ENCODE measurements around the gene MPND. TPM values are rescaled to one million over a fixed set of nuclear protein-coding genes. Genes with fewer than 3 reads are reported as not detected.

MPND gene, protein sequence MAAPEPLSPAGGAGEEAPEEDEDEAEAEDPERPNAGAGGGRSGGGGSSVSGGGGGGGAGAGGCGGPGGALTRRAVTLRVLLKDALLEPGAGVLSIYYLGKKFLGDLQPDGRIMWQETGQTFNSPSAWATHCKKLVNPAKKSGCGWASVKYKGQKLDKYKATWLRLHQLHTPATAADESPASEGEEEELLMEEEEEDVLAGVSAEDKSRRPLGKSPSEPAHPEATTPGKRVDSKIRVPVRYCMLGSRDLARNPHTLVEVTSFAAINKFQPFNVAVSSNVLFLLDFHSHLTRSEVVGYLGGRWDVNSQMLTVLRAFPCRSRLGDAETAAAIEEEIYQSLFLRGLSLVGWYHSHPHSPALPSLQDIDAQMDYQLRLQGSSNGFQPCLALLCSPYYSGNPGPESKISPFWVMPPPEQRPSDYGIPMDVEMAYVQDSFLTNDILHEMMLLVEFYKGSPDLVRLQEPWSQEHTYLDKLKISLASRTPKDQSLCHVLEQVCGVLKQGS
- total RNA-seq: 2.3 and 3.5 TPM in 2 replicates

DNA sequence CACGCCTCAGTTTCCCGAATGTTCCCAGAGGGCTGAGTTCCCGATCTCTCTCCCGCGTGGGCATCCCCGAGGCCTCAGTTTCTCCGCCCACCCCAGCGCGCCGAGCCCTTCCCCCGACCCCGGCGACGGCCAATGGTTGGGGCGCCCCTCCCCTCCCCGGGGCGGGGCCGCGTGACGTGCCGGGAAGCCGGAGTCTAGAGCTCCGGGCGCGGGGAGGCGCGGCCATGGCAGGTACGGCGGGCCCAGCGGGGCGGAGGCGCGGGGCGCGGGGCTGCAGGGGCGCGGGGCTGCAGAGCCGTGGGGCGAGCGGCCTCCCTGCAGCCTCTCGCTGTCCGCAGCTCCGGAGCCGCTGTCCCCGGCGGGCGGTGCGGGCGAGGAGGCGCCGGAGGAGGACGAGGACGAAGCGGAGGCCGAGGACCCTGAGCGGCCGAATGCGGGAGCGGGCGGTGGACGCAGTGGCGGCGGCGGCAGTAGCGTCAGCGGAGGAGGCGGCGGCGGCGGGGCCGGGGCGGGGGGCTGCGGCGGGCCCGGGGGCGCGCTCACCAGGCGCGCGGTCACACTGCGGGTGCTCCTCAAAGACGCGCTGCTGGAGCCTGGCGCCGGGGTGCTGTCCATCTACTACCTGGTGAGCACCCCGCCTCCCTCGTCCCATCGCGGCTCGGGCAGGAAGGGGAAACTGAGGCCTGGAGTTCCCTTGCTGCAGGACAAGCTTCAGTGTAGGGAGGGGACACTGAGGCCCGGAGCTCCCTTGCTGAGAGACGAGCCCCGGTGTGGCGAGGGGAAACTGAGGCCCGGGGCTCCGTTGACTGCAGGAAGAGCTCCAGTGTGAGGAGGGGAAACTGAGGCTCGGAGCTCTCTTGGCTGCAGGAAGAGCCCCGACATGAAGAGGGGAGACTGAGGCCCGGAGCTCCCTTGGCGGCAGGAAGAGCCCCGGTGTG lies at the start of gene MPND:
Gene MPND (plus strand): TSS at position 193 of the 938 bp plus-strand sequence. CDS start 32 bp downstream, at position 225.

DNA sequence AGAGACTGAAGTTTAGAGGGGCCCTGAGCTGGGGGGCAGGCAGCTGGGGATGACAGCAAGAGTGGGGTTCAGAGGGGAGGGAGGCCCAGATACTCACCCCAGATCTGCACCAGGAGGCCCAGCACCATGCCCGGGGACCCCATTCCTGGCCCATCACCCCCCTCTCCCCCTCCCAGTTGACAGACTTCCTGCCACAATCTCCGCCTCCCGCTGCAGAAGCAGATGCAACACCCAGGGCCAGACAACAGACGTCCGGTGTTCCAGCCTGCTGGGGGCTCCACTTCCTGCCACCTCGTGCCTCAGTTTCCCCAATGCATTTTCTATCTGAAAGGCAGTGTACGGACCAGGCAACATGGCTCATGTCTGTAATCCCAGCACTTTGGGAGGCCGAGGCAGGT lies 41.1 kb upstream of the MPND start, which contains the start of gene TMIGD2:
Gene TMIGD2 (minus strand): TSS at position 147 of the 398 bp plus-strand sequence. CDS start 4 bp downstream, at position 143.

DNA sequence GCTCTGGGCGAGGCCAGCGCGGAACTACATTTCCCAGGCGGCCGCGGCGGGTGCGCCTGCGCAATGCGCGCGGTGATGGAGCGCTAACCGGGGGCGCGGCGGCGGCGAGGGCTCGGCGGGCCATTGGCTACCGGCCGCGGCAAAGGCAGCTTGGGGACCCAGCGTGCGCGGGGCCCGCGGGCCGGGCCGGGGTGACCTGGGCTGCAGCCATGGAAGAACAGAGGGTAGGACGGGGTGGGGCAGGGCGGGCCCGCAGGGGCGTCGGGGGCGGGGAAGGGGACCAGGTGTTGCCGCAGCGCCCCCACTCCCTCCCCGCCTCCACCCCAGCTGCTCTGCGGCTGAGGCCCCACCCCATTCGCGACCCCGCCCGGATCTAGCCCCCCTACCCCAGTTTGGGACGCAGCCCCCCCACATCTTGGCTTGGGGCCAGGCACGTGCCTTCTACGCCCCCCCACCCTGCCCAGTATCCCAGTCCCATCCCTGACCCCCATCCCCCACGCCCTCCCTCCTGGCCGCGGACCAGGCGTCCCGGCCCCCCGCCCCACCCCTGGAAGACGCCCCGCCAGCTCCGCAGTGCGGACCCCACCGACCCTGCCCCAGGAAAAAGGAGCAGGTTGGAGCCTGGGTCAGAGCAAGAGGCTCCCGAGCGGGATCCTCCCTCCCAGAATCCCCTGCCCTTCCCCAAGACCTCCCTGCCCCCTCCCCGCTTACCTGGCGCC lies 38.7 kb upstream of the MPND start, which contains the start of gene FSD1:
Gene FSD1 (plus strand): TSS at position 61 of the 719 bp plus-strand sequence. CDS start 149 bp downstream, at position 210.

DNA sequence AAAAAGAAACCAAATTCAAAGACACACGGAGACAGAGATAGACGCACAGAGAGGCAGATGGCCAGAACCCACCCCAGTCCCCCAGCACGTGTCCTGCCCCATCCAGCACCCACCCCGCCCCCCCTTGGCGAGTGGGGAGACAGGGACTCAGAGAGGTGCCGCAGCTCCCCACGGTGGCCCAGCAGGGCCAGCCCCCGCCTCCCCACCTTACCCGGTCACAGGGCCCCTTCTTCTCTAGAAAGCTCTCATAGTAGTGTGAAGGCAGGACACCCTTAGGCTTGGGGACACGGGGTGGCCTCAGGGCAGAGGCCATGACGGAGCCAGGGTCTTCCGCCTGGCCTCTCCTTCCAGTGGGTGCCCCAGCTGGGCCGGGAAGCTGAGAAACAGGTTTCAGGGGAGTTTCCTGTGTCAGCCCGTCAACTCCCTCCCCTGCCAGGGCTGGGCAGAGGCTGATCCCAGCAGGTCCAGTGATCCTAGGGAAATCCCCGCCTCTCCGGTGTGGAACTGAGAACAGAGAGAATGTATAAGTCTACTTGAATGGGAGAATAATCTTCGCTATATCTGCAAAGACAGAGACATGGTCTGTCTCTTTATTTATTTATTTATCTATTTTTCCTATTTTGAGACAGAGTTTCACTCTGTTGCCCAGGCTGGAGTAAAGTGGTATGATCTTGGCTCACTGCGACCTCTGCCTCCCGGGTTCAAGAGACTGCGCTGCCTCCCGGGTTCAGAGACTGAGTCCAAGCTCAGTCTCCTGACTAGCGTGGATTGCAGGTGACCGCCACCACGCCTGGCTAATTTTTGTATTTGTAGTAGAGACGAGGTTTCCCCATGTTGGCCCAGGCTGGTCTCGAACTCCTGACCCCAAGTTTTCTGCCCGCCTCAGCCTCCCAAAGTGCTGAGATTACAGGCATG lies 4.7 kb upstream of the MPND start, which contains the start of gene STAP2:
Gene STAP2 (minus strand): TSS at position 387 of the 915 bp plus-strand sequence. CDS start 74 bp downstream, at position 313.

DNA sequence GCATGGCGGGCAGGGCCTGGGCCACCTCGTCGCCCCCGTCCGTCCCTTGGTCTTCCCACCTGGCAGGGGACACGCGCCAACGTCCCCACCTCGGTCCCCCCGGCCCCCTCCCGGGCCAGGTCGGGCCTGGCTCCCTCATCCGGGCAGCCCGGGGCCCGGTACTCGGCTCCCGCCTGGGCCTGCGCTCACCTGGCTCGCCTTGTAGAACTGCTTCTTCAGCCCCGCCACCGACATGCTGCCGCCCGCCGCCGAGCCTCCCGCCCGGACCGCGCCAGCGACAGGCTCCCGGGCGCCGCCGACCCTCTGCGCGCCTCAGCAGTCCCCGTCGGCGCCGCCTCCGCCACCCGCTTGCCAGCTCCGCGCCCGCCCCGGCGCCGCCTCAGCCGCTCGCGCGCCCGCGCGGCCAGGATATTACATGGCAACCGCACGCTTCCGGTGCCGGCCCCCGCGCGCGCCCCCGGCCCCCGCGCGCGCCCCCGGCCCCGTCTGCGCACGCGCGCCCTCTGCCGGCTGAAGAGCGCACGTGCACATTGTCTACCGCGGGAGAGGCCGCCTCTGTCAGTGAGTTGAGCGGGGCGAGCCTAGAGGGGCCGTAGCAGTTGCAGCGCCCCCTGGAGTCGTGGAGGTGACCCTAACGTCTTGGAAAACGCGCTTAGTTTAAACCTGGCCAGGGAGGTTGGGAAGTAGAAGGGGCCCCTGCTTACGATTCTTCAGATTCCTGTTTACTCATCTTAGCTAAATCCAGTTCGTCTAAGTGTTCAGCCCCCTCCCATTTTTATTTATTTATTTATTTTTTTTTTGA lies 57.0 kb downstream of the MPND start, which contains the start of gene SH3GL1:
Gene SH3GL1 (minus strand): TSS at position 413 of the 802 bp plus-strand sequence. CDS start 179 bp downstream, at position 234.

DNA sequence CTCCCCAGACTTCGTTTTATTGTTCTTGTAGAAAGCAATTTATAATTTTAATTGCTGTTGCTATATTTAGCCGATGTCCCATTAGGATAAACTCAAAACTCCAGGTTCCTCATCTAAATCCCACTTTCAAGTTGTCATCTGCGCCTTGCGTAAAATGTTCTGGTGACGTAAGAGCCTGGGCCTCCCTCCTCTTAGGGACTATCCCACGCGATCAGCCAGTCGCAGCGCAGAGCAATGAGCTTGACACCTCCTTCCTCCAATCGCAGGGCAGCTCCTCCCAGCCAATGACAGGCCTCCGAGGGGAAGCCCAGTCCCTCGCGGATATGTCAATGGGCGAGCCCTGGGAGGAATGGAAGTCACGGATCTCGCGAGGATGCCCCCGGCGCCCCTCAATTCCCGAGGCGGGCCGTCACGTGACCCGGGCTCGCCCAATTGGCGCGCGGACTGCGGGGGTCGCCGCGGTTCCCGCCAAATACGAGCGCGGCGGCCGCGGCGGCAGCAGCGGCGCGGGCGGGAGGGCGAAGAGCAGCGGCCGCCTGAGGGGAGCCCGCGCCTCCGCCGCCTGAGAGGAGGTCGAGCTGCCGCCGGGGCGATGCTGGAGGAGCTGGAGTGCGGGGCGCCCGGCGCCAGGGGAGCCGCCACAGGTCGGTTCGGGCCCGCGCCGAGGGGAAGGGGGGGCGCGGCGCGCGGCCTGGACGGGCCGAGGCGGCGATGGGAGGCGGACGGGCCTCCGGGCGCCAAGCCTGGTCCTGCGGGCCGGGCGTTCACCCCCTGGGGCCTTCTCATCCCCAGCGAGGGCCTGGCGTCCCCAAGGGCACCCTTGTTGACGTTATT lies 59.0 kb downstream of the MPND start, which contains the start of gene CHAF1A:
Gene CHAF1A (plus strand): TSS at position 470 of the 834 bp plus-strand sequence. CDS start 123 bp downstream, at position 593.

Other genes starting within 250 kb of the MPND start
- gene MAP2K2, start 219.4 kb upstream of the MPND start, total RNA-seq: 125 and 150 TPM in 2 replicates
- gene CREB3L3, start 189.9 kb upstream of the MPND start, total RNA-seq: not detected in 2 replicates
- gene SIRT6, start 161.0 kb upstream of the MPND start, total RNA-seq: 26.9 and 35.0 TPM in 2 replicates
- 0.16 and 0.57 TPM in 2 replicates for gene ANKRD24, start 160.9 kb upstream of the MPND start, total RNA-seq
- 0.23 TPM in 1 of 2 replicates, not detected in the other for gene EBI3, start 114.0 kb upstream of the MPND start, total RNA-seq
- 24.7 and 34.5 TPM in 2 replicates for gene YJU2, start 96.5 kb upstream of the MPND start, total RNA-seq
- not detected in 2 replicates for gene SHD, start 64.3 kb upstream of the MPND start, total RNA-seq
- not detected in 2 replicates for gene TMIGD2, start 41.2 kb upstream of the MPND start, total RNA-seq
- gene FSD1, start 39.0 kb upstream of the MPND start, total RNA-seq: 0.80 and 1.1 TPM in 2 replicates
- gene STAP2, start 4.7 kb upstream of the MPND start, total RNA-seq: 52.9 and 103 TPM in 2 replicates
- 80.9 and 85.8 TPM in 2 replicates for gene SH3GL1, start 57.0 kb downstream of the MPND start, total RNA-seq
- gene CHAF1A, start 59.1 kb downstream of the MPND start, total RNA-seq: 6.4 and 19.3 TPM in 2 replicates
- gene UBXN6, start 114.2 kb downstream of the MPND start, total RNA-seq: 53.6 and 74.0 TPM in 2 replicates
- 46.5 and 65.3 TPM in 2 replicates for gene HDGFL2, start 128.7 kb downstream of the MPND start, total RNA-seq
- 1.1 and 2.1 TPM in 2 replicates for gene PLIN4, start 174.9 kb downstream of the MPND start, total RNA-seq
- gene PLIN5, start 191.7 kb downstream of the MPND start, total RNA-seq: not detected in 2 replicates
- gene LRG1, start 196.5 kb downstream of the MPND start, total RNA-seq: not detected in 2 replicates
- not detected in 2 replicates for gene SEMA6B, start 216.1 kb downstream of the MPND start, total RNA-seq

Data from hair follicular keratinocyte (primary cell).